GM13977 (cell line): ENCODE measurements around the gene NAIF1.
"Not testable (repeated sequence)": the region's sequence is repeated elsewhere in the genome, so short reads cannot be mapped to it uniquely, and the experiment has no call there.

ENCODE experiments used
- DNase-seq: peaks from one replicate; pipeline ENCODE4 v3.0.0; 2012; ENCODE audit warnings: low spot score
- CTCF ChIP-seq: IDR thresholded peaks from 2 replicates; pipeline ENCODE4 v1.5.1; 2012; ENCODE audit warnings: mild to moderate bottlenecking, control low read depth; ENCODE audit not compliant: insufficient read depth; ENCODE audit errors: extremely low read depth, missing control alignments
- in situ Hi-C: fragments of 300-500 bp; cut with MboI; formaldehyde crosslinking; loops from one replicate; pipeline ENCODE4 v1.12.0; 2022; ENCODE audit warnings: low sequenced_read_pairs, low pct_unique_long_range_greater_than_20kb, mixed read lengths, inconsistent platforms; ENCODE audit not compliant: unreplicated experiment

The NAIF1 gene

GRCh38 chr9:128033609-128034008 lies 33.5 kb downstream of the NAIF1 start:
- TF ChIP-seq CTCF, result no peak
- no peak for DNase-seq
- in situ Hi-C loops, result loop anchor here (5.0 kb wide), 1 partner anchor 76 kb away; no protein-coding TSS in a partner anchor

GRCh38 chr9:128027705-128028104 lies 39.4 kb downstream of the NAIF1 start:
- DNase-seq, result no peak
- no peak for TF ChIP-seq CTCF
- in situ Hi-C loops, result no loop called here

GRCh38 chr9:128026773-128027541 lies 40.2 kb downstream of the NAIF1 start:
- in situ Hi-C loops, result no loop called here
- no peak for TF ChIP-seq CTCF
- DNase-seq, result no peak

GRCh38 chr9:128026255-128026772 lies 40.8 kb downstream of the NAIF1 start:
- no peak for TF ChIP-seq CTCF
- in situ Hi-C loops, result no loop called here
- peak; percentile 57 for DNase-seq

- TF ChIP-seq CTCF, result no peak
- no peak for DNase-seq
- in situ Hi-C loops, result no loop called here
Observed at GRCh38 chr9:128025736-128026135, 41.4 kb downstream of the NAIF1 start.

- in situ Hi-C loops, result no loop called here
- no peak for DNase-seq
- no peak for TF ChIP-seq CTCF
Observed at GRCh38 chr9:128024761-128025308, 42.3 kb downstream of the NAIF1 start.

GRCh38 chr9:128023671-128024070 lies 43.4 kb downstream of the NAIF1 start:
- in situ Hi-C loops, DNase-seq: not testable (repeated sequence)
